Osteocyte (in vitro differentiated cells): ENCODE measurements around the gene COX8C. TPM values are rescaled to one million over a fixed set of nuclear protein-coding genes. Genes with fewer than 3 reads are reported as not detected.
A peak's percentile ranks its signal among the peaks of the same experiment; 100 is the strongest.

Source experiments
- DNase-seq: peaks from one replicate; pipeline ENCODE4 v3.0.0; 2021; ENCODE audit warnings: mixed read lengths; ENCODE audit not compliant: unreplicated experiment; ENCODE audit errors: extremely low spot score
- H3K27ac Mint-ChIP-seq: one replicate; pipeline ENCODE4 v1.8.0; 2021; ENCODE audit warnings: mild to moderate bottlenecking, mixed read lengths; ENCODE audit not compliant: unreplicated experiment
- H3K27me3 Mint-ChIP-seq: one replicate; pipeline ENCODE4 v1.8.0; 2021; ENCODE audit warnings: mixed read lengths; ENCODE audit not compliant: unreplicated experiment
- H3K36me3 Mint-ChIP-seq: one replicate; pipeline ENCODE4 v1.8.0; 2021; ENCODE audit warnings: mixed read lengths; ENCODE audit not compliant: unreplicated experiment
- H3K4me1 Mint-ChIP-seq: one replicate; pipeline ENCODE4 v1.8.0; 2021; ENCODE audit warnings: mixed read lengths; ENCODE audit not compliant: unreplicated experiment
- H3K4me3 Mint-ChIP-seq: one replicate; pipeline ENCODE4 v1.8.0; 2021; ENCODE audit warnings: mild to moderate bottlenecking, moderate library complexity, mixed read lengths; ENCODE audit not compliant: unreplicated experiment
- H3K9me3 Mint-ChIP-seq: one replicate; pipeline ENCODE4 v1.8.0; 2021; ENCODE audit warnings: mixed read lengths; ENCODE audit not compliant: unreplicated experiment
- CTCF ChIP-seq: fragments of 200-600 bp; sonication (generic); IDR thresholded peaks from 2 replicates; pipeline ENCODE4 v1.5.0; 2021; ENCODE audit warnings: antibody characterized with exemption, mild to moderate bottlenecking, moderate library complexity
- total RNA-seq: library from RNA; stranded (reverse); gene quantifications from 2 replicates; pipeline ENCODE4 v1.2.1, GENCODE V29; 2021

Gene COX8C
- total RNA-seq, 1 donor from 2014 or later, result not detected

- H3K4me1 Mint-ChIP-seq, result peaks cover 35% of the 10 kb centered on the region
- H3K4me3 Mint-ChIP-seq, result no peak overlapping the region
- DNase-seq, result no peak
- H3K27me3 Mint-ChIP-seq, result no peaks in the 10 kb centered on the region
- no peaks in the 10 kb centered on the region for H3K36me3 Mint-ChIP-seq
- no peak for TF ChIP-seq CTCF
- H3K27ac Mint-ChIP-seq, result peak overlapping the region; percentile 45
- no peaks in the 10 kb centered on the region for H3K9me3 Mint-ChIP-seq
These were observed 16.9 kb upstream of the COX8C start for GRCh38 chr14:93329965-93330608.

DNA sequence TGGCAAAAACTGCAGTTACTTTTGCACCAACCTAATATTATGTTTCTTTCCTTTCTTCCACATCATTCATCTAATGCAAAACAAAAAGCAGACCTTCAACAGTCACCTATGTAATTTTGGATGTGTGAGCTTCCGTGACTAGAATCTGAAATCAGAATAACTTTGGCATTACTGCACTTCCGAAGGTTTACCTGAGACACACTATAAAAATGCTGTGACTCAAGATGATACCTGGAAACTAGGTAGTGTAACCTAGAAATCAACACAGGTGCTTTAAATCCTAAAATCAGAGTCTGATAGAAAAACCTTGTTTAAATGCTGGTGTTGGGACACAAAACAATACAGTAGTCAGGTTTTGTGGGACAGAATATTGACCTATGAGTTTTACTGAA lies 16.4 kb upstream of the COX8C start:
- H3K9me3 Mint-ChIP-seq, result no peaks in the 10 kb centered on the region
- no peaks in the 10 kb centered on the region for H3K27me3 Mint-ChIP-seq
- no peak for DNase-seq
- H3K4me1 Mint-ChIP-seq, result peaks cover 35% of the 10 kb centered on the region
- TF ChIP-seq CTCF, result no peak
- no peaks in the 10 kb centered on the region for H3K36me3 Mint-ChIP-seq
- H3K27ac Mint-ChIP-seq, result no peak overlapping the region
- H3K4me3 Mint-ChIP-seq, result peak overlapping the region; percentile 93

- no peaks in the 10 kb centered on the region for H3K27me3 Mint-ChIP-seq
- H3K4me1 Mint-ChIP-seq, result peaks cover 35% of the 10 kb centered on the region
- TF ChIP-seq CTCF, result no peak
- DNase-seq, result no peak
- H3K4me3 Mint-ChIP-seq, result peak overlapping the region; percentile 93
- H3K36me3 Mint-ChIP-seq, result no peaks in the 10 kb centered on the region
- no peaks in the 10 kb centered on the region for H3K9me3 Mint-ChIP-seq
- H3K27ac Mint-ChIP-seq, result peak overlapping the region; percentile 91
These were observed 15.8 kb upstream of the COX8C start for GRCh38 chr14:93331002-93331727.

DNA sequence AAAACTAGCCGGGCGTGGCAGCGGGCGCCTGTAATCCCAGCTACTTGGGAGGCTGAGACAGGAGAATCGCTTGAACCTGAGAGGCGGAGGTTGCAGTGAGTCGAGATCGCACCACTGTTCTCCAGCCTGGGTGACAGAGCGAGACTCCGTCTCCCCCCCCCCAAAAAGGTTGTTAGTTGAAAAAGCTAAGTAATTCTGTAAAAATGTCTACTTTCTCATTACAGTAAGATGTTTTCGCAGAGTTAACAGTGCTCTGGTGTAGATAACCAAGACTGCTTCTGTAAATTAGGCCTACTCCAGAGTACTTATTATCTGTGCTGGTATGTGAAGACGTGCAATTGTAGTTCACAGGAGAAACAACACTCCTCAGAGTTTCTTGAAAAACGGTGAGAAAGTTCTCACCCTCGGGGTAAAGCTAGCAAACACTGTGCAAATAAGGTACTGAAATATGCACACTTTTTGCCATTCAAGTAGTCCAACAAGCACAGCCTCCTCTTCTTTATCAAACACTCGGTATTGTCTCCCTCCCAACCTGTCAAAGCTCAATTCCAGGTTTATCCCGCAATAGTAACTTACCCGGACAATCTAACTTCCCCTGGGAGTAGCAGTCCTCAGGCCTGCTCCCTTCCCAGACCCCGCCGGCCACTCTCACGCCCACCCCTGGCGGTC lies 15.1 kb upstream of the COX8C start:
- no peak for TF ChIP-seq CTCF
- Mint-ChIP-seq H3K27me3 (no peaks in the 10 kb centered on the region), H3K36me3 (no peaks in the 10 kb centered on the region), H3K9me3 (no peaks in the 10 kb centered on the region), H3K4me3 (peak overlapping the region; percentile 93), H3K27ac (peak overlapping the region; percentile 91), H3K4me1 (peaks cover 35% of the 10 kb centered on the region)
- no peak for DNase-seq

GRCh38 chr14:93332397-93332852 lies 14.6 kb upstream of the COX8C start:
- H3K4me1 Mint-ChIP-seq, result peaks cover 35% of the 10 kb centered on the region
- DNase-seq, result peak; percentile 85

More at GRCh38 chr14:93332397-93332852, 14.6 kb upstream of the COX8C start:
- H3K9me3 Mint-ChIP-seq, result no peaks in the 10 kb centered on the region
- TF ChIP-seq CTCF, result no peak
- H3K27ac Mint-ChIP-seq, result peak overlapping the region; percentile 91
- no peaks in the 10 kb centered on the region for H3K27me3 Mint-ChIP-seq
- peak overlapping the region; percentile 93 for H3K4me3 Mint-ChIP-seq
- no peaks in the 10 kb centered on the region for H3K36me3 Mint-ChIP-seq
